Measurements from ENCODE around the gene FGD3.

The FGD3 gene

DNA sequence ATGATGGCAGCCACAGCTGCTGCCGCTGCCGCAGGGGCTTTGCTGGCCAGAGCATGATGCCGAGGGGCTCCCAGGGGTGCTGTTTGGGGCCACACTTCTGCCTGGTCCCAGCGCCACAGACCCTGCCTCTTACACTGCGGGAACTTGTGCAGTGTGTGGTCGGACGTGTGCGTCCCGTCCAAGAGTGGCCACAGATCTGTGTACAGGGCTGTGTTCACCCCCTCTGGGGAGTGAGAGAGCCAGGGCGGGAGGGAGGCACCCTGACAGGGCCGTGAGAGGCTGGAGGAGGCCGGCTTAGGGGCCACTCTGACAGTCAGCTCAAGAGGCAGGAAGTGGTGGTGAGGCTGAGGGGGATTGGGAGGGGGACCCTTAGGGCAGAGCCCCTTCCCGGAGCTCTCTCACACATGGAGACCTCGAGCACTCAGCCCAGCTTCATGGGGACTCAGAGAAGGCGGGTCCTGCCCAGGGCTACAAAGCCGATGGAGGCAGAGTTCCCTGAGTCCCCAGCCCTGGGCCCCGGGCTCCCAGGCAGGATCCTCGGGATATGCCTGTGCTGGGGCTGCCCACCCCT, 135.6 kb downstream of the FGD3 start:
- in situ Hi-C loops (cut with HindIII; ENCODE audit: low sequenced_read_pairs) = no loop called here

DNA sequence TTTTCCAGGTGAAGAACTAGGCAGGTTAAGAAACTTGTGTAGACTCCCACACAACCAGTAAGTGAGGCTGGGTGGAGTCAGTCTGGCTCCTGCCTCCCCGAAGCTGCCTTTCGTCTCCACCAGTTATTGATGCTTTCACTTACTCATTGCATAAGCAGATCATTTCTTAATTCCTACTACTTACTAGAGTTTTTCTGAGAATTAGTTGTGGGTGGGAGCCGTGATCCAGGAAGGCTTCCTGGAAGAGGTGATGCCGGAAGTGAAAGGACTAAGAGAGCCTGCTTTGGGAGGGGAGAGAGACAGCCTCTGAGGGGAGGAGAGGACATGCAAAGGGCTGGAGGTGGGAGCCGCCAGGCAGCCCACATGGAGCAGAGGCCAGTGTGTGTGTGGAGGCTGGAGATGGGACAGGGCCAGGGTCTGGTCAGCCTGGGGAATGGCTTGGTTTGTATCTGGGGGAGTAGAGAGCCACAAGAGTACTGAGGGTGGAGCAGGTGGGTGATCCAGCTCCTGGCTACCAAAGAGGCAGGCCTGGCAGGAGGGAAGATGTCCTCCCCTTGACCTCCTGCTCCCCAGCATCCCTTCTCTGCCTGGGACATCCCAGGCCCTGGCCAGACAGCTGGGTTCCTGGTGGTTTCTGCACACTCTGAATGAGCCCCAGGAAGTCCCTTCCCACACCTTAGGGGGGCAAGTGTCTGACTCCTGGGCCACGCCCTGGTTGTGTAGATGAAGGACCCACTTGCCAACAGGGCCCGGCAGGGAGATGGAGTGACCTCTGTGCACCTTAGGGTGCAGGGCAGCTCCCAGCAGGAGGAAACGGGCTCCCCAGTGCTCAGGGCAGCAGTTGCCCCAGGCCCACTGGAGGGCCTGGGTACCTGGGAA, 136.5 kb downstream of the FGD3 start:
- in situ Hi-C loops (cut with HindIII; ENCODE audit: low sequenced_read_pairs) = no loop called here
- DNase-seq (ENCODE audit: low read depth) = no peak
- H3K4me3 ChIP-seq (ENCODE audit: low read depth, low read length) = no peak overlapping the region

More for the DNA sequence above, 135.6 kb downstream of the FGD3 start:
- TF ChIP-seq, protein P1, sequence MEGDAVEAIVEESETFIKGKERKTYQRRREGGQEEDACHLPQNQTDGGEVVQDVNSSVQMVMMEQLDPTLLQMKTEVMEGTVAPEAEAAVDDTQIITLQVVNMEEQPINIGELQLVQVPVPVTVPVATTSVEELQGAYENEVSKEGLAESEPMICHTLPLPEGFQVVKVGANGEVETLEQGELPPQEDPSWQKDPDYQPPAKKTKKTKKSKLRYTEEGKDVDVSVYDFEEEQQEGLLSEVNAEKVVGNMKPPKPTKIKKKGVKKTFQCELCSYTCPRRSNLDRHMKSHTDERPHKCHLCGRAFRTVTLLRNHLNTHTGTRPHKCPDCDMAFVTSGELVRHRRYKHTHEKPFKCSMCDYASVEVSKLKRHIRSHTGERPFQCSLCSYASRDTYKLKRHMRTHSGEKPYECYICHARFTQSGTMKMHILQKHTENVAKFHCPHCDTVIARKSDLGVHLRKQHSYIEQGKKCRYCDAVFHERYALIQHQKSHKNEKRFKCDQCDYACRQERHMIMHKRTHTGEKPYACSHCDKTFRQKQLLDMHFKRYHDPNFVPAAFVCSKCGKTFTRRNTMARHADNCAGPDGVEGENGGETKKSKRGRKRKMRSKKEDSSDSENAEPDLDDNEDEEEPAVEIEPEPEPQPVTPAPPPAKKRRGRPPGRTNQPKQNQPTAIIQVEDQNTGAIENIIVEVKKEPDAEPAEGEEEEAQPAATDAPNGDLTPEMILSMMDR (IDR thresholded peaks at IDR 0.05; ENCODE audit: low read depth, low read length, missing control alignments) = no peak
- DNase-seq (ENCODE audit: low read depth) = no peak
- H3K4me3 ChIP-seq (ENCODE audit: low read depth, low read length) = no peak overlapping the region

DNA sequence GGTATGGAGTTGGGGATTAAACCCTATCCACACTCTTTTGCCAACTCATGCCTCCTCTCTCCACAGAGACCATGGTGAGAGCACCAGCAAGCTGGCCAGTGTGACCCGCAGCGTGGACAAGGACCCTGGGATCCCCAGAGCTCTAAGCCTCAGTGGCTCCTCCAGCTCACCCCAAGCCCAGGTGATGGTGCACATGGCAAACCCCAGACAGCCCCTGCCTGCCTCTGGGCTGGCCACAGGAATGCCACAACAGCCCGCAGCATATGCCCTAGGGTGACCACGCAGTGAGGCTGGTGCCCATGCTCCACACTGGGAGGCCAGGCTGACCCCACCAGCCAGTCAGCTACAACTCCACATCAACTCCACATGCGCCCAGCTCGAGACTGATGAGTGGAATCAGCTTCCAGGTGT, 137.2 kb downstream of the FGD3 start:
- H3K4me3 ChIP-seq (ENCODE audit: low read depth, low read length) = no peak overlapping the region
- TF ChIP-seq, protein P1 (IDR thresholded peaks at IDR 0.05; ENCODE audit: low read depth, low read length, missing control alignments) = no peak
- in situ Hi-C loops (cut with HindIII; ENCODE audit: low sequenced_read_pairs) = no loop called here
- DNase-seq (ENCODE audit: low read depth) = no peak

More for the DNA sequence above, 136.5 kb downstream of the FGD3 start:
- TF ChIP-seq, protein P1 (IDR thresholded peaks at IDR 0.05; ENCODE audit: low read depth, low read length, missing control alignments) = no peak

DNA sequence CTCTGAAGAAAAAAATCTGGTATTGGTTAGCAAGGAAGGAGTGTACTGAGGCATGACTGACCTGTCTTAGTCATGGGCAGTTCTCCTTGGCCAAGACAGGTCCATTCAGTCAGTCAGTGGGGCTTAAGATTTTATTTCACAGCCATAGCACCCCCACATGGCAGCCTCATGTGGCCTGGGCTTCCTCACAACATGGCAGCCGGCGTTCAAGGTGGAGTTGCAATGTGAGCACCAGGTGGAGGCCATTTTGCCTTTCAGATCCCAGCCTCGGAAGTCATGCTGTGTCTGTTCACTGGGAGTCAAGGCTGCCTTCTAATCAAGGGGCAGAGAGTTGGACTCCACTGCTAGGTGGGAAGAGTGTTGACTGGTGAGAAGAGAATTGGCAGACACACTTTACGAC, 138.4 kb downstream of the FGD3 start:
- no peak overlapping the region for H3K4me3 ChIP-seq (ENCODE audit: low read depth, low read length)
- in situ Hi-C loops (cut with HindIII; ENCODE audit: low sequenced_read_pairs) = no loop called here
- TF ChIP-seq, protein P1 (IDR thresholded peaks at IDR 0.05; ENCODE audit: low read depth, low read length, missing control alignments) = no peak
- DNase-seq (ENCODE audit: low read depth) = no peak
